HepG2 (cell line): ENCODE results near the gene TMEM114. TPM values are rescaled to one million over a fixed set of nuclear protein-coding genes. Genes with fewer than 3 reads are reported as not detected.
A peak's percentile ranks its signal among the peaks of the same experiment; 100 is the strongest.

Experiments used
- BRCA1 ChIP-seq: sonication (generic); formaldehyde crosslinking; IDR thresholded peaks from 2 replicates; pipeline ENCODE4 v1.4.0; 2020; ENCODE audit warnings: missing genetic modification reagents
- FOXJ3 ChIP-seq: sonication (generic); formaldehyde crosslinking; IDR thresholded peaks from 2 replicates; pipeline ENCODE4 v1.4.0; 2020; ENCODE audit warnings: missing genetic modification reagents, mild to moderate bottlenecking, borderline replicate concordance
- PHF5A ChIP-seq: IDR thresholded peaks from one replicate; pipeline ENCODE4 v1.6.1; 2018; ENCODE audit warnings: low read depth, missing genetic modification reagents; ENCODE audit not compliant: unreplicated experiment
- PLSCR1 ChIP-seq: sonication (generic); formaldehyde crosslinking; IDR thresholded peaks from 2 replicates; pipeline ENCODE4 v1.5.0; 2020; ENCODE audit warnings: missing genetic modification reagents, mild to moderate bottlenecking, borderline replicate concordance
- RXRB ChIP-seq: IDR thresholded peaks from 2 replicates; pipeline ENCODE4 v1.6.1; 2016; ENCODE audit warnings: borderline replicate concordance, missing genetic modification reagents, missing compliant biosample characterization
- TCF12 ChIP-seq, 2 experiments: fragments of 450-650 bp in 1 of 2; sonication (generic) in 1 of 2; formaldehyde crosslinking in 1 of 2; IDR thresholded peaks; 2 replicates each; pipeline versions ENCODE4 v1.6.1 to v1.8.0; 2017 to 2022; ENCODE audit warnings: antibody characterized with exemption in 1 of 2, mild to moderate bottlenecking in 1 of 2, missing genetic modification reagents in 1 of 2, moderate library complexity in 1 of 2
- THRA ChIP-seq: sonication (generic); formaldehyde crosslinking; IDR thresholded peaks from 2 replicates; pipeline ENCODE4 v1.4.0; 2020; ENCODE audit warnings: missing genetic modification reagents, borderline replicate concordance
- ZBTB20 ChIP-seq: sonication (generic); formaldehyde crosslinking; IDR thresholded peaks from 2 replicates; pipeline ENCODE4 v1.8.1; 2023; ENCODE audit warnings: missing genetic modification reagents, low read depth, mild to moderate bottlenecking, borderline replicate concordance
- ZMYM4 ChIP-seq: sonication (generic); formaldehyde crosslinking; IDR thresholded peaks from 2 replicates; pipeline ENCODE4 v1.8.1; 2023; ENCODE audit warnings: mild to moderate bottlenecking, missing genetic modification reagents
- ZNF124 ChIP-seq: sonication (generic); formaldehyde crosslinking; IDR thresholded peaks from 2 replicates; pipeline ENCODE4 v1.4.0; 2020; ENCODE audit warnings: missing genetic modification reagents
- ZNF343 ChIP-seq: sonication (generic); formaldehyde crosslinking; IDR thresholded peaks from 2 replicates; pipeline ENCODE4 v1.4.0; 2020; ENCODE audit warnings: mild to moderate bottlenecking, missing genetic modification reagents
- ZNF441 ChIP-seq: sonication (generic); formaldehyde crosslinking; IDR thresholded peaks from 2 replicates; pipeline ENCODE4 v1.7.0; 2021; ENCODE audit warnings: missing genetic modification reagents, borderline replicate concordance
- ZNF543 ChIP-seq: sonication (generic); formaldehyde crosslinking; IDR thresholded peaks from 2 replicates; pipeline ENCODE4 v1.4.0; 2020; ENCODE audit warnings: mild to moderate bottlenecking, missing genetic modification reagents
- ZNF644 ChIP-seq: IDR thresholded peaks from 2 replicates; pipeline ENCODE4 v1.6.1; 2016; ENCODE audit warnings: low read depth
- ZSCAN9 ChIP-seq: IDR thresholded peaks from 2 replicates; pipeline ENCODE4 v1.6.1; 2016; ENCODE audit warnings: borderline replicate concordance
- polyA plus RNA-seq, 8 experiments: library from polyadenylated mRNA; depleted of rRNA in 3 of 8; stranded (reverse) in 7 of 8; unstranded in 1 of 8; fragments of >200 nt; fragmentation: Illumina TruSeq in 4 of 8; extraction: Trizol in 4 of 8; gene quantifications; 2 replicates each; pipeline versions ENCODE4 v1.2.1 to v1.2.3, GENCODE V29; 2011 to 2016; ENCODE audit warnings: low read depth in 4 of 8, missing spikeins in 1 of 8, mixed read lengths in 1 of 8; ENCODE audit not compliant: insufficient read depth in 1 of 8
- total RNA-seq, 5 experiments: library from RNA; depleted of rRNA; stranded (reverse); fragments of >200 nt; fragmentation: Illumina TruSeq; extraction: Trizol; gene quantifications; 2 replicates each; pipeline ENCODE4 v1.2.3, GENCODE V29; 2016; ENCODE audit warnings: low read depth in 1 of 5
- TF ChIP-seq, protein P1 (sequence below): sonication (generic); formaldehyde crosslinking; IDR thresholded peaks from 2 replicates; pipeline ENCODE4 v1.9.0; 2021; ENCODE audit warnings: missing genetic modification reagents, borderline replicate concordance
- TF ChIP-seq, protein P2 (sequence below): IDR thresholded peaks from 2 replicates; pipeline ENCODE4 v1.6.1; 2016; ENCODE audit warnings: missing genetic modification reagents, missing compliant biosample characterization
- TF ChIP-seq, protein P3 (sequence below): sonication (generic); formaldehyde crosslinking; IDR thresholded peaks from 2 replicates; pipeline ENCODE4 v1.4.0; 2020; ENCODE audit warnings: missing genetic modification reagents, borderline replicate concordance

Gene TMEM114
- total and polyA plus RNA-seq, 2 of the 13 experiments (the other 11 are each of a cell fraction or from before 2014, with no cell fraction given): not detected

GRCh38 chr16:8550728-8551387 lies 39.5 kb downstream of the TMEM114 start (continued):
- 0 out of 2 replicates have a peak, but pooled peaks have one; percentile 9 for TF ChIP-seq PLSCR1 (CRISPR knock-in tag)
- TF ChIP-seq RXRB (CRISPR knock-in tag): peak; percentile 73
- no peak for TF ChIP-seq TCF12 (IDR thresholded peaks at IDR 0.05)
- peak; percentile 66; the same call in 1 of the 2 replicates for TF ChIP-seq TCF12 (CRISPR knock-in tag; IDR thresholded peaks at IDR 0.05)
- TF ChIP-seq, protein P1, sequence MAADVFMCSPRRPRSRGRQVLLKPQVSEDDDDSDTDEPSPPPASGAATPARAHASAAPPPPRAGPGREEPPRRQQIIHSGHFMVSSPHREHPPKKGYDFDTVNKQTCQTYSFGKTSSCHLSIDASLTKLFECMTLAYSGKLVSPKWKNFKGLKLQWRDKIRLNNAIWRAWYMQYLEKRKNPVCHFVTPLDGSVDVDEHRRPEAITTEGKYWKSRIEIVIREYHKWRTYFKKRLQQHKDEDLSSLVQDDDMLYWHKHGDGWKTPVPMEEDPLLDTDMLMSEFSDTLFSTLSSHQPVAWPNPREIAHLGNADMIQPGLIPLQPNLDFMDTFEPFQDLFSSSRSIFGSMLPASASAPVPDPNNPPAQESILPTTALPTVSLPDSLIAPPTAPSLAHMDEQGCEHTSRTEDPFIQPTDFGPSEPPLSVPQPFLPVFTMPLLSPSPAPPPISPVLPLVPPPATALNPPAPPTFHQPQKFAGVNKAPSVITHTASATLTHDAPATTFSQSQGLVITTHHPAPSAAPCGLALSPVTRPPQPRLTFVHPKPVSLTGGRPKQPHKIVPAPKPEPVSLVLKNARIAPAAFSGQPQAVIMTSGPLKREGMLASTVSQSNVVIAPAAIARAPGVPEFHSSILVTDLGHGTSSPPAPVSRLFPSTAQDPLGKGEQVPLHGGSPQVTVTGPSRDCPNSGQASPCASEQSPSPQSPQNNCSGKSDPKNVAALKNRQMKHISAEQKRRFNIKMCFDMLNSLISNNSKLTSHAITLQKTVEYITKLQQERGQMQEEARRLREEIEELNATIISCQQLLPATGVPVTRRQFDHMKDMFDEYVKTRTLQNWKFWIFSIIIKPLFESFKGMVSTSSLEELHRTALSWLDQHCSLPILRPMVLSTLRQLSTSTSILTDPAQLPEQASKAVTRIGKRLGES (CRISPR knock-in tag): 0 out of 2 replicates have a peak, but pooled peaks have one; percentile 25
- 0 out of 2 replicates have a peak, but pooled peaks have one; percentile 17 for TF ChIP-seq ZNF124
- TF ChIP-seq ZNF441 (CRISPR knock-in tag): 0 out of 2 replicates have a peak, but pooled peaks have one; percentile 59
- TF ChIP-seq ZBTB20 (CRISPR knock-in tag): peak; percentile 67; the same call in 1 of the 2 replicates
- 0 out of 2 replicates have a peak, but pooled peaks have one; percentile 17 for TF ChIP-seq BRCA1 (CRISPR knock-in tag)
- TF ChIP-seq, protein P2, sequence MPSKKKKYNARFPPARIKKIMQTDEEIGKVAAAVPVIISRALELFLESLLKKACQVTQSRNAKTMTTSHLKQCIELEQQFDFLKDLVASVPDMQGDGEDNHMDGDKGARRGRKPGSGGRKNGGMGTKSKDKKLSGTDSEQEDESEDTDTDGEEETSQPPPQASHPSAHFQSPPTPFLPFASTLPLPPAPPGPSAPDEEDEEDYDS (CRISPR knock-in tag): no peak
- peak; percentile 63 for TF ChIP-seq PHF5A (CRISPR knock-in tag)
- no peak for TF ChIP-seq ZNF543 (CRISPR knock-in tag)
- peak; percentile 87 for TF ChIP-seq ZNF644 (CRISPR knock-in tag)
- TF ChIP-seq THRA (CRISPR knock-in tag): peak; percentile 59
- TF ChIP-seq ZSCAN9 (CRISPR knock-in tag): peak; percentile 16; the same call in 1 of the 2 replicates
- TF ChIP-seq FOXJ3 (CRISPR knock-in tag): no peak
- 0 out of 2 replicates have a peak, but pooled peaks have one; percentile 64 for TF ChIP-seq ZNF343 (CRISPR knock-in tag)
- TF ChIP-seq, protein P3, sequence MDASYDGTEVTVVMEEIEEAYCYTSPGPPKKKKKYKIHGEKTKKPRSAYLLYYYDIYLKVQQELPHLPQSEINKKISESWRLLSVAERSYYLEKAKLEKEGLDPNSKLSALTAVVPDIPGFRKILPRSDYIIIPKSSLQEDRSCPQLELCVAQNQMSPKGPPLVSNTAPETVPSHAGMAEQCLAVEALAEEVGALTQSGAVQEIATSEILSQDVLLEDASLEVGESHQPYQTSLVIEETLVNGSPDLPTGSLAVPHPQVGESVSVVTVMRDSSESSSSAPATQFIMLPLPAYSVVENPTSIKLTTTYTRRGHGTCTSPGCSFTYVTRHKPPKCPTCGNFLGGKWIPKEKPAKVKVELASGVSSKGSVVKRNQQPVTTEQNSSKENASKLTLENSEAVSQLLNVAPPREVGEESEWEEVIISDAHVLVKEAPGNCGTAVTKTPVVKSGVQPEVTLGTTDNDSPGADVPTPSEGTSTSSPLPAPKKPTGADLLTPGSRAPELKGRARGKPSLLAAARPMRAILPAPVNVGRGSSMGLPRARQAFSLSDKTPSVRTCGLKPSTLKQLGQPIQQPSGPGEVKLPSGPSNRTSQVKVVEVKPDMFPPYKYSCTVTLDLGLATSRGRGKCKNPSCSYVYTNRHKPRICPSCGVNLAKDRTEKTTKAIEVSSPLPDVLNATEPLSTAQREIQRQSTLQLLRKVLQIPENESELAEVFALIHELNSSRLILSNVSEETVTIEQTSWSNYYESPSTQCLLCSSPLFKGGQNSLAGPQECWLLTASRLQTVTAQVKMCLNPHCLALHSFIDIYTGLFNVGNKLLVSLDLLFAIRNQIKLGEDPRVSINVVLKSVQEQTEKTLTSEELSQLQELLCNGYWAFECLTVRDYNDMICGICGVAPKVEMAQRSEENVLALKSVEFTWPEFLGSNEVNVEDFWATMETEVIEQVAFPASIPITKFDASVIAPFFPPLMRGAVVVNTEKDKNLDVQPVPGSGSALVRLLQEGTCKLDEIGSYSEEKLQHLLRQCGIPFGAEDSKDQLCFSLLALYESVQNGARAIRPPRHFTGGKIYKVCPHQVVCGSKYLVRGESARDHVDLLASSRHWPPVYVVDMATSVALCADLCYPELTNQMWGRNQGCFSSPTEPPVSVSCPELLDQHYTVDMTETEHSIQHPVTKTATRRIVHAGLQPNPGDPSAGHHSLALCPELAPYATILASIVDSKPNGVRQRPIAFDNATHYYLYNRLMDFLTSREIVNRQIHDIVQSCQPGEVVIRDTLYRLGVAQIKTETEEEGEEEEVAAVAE (CRISPR knock-in tag): peak; percentile 43; the same call in 1 of the 2 replicates
- 0 out of 2 replicates have a peak, but pooled peaks have one; percentile 28 for TF ChIP-seq ZMYM4 (CRISPR knock-in tag)
